Uterus (tissue), 4 donors: ENCODE results near the gene FCHSD2. TPM values are rescaled to one million over a fixed set of nuclear protein-coding genes. Genes with fewer than 3 reads are reported as not detected.
A peak's percentile ranks its signal among the peaks of the same experiment; 100 is the strongest.
"Not testable (repeated sequence)": the region's sequence is repeated elsewhere in the genome, so short reads cannot be mapped to it uniquely, and the experiment has no call there.

Experiments
- DNase-seq, 2 donors: peaks; one replicate each; pipeline ENCODE4 v3.0.0-alpha.2; 2019 to 2020
- H3K27ac ChIP-seq, 2 donors: fragments of 200-600 bp; sonication (generic); 1 replicate in 1 of 2; 2 replicates in 1 of 2; pipeline ENCODE4 v1.5.1; 2016 to 2018
- H3K27me3 ChIP-seq, 2 donors: fragments of 200-600 bp; sonication (generic); one replicate each; pipeline ENCODE4 v1.5.1; 2018 to 2019; ENCODE audit warnings: control low read depth in 1 of 2
- H3K36me3 ChIP-seq, 2 donors: fragments of 200-600 bp; sonication (generic); one replicate each; pipeline ENCODE4 v1.5.1; 2019; ENCODE audit warnings: control low read depth in 1 of 2
- H3K4me1 ChIP-seq, 2 donors: fragments of 200-600 bp; sonication (generic); one replicate each; pipeline ENCODE4 v1.5.1; 2018 to 2019; ENCODE audit warnings: control low read depth in 1 of 2
- H3K4me3 ChIP-seq, 2 donors: fragments of 200-600 bp; sonication (generic); 1 replicate in 1 of 2; 2 replicates in 1 of 2; pipeline ENCODE4 v1.5.1; 2018 to 2019; ENCODE audit warnings: mild to moderate bottlenecking in 1 of 2
- H3K9me3 ChIP-seq, 2 donors: fragments of 200-600 bp; sonication (generic); one replicate each; pipeline ENCODE4 v1.5.1; 2019; ENCODE audit warnings: control low read depth in 1 of 2
- CTCF ChIP-seq, 4 experiments: fragments of 200-600 bp in 2 of 4; fragments of 450-650 bp in 2 of 4; sonication (generic) in 2 of 4; IDR thresholded peaks; one replicate each; pipeline ENCODE4 v1.5.1; 2016 to 2019; ENCODE audit warnings: antibody characterized with exemption in 4 of 4, mild to moderate bottlenecking in 2 of 4, moderate library complexity in 1 of 4
- POLR2A ChIP-seq, 2 donors: fragments of 450-650 bp; IDR thresholded peaks; one replicate each; pipeline ENCODE4 v1.6.1; 2016; ENCODE audit warnings: antibody characterized with exemption in 2 of 2, mild to moderate bottlenecking in 1 of 2, moderate library complexity in 1 of 2
- intact Hi-C: fragments of 100-400 bp; cut with DNase I; formaldehyde crosslinking; loops from one replicate; pipeline ENCODE4 v1.15.1; 2023; ENCODE audit warnings: low total_unique reads
- total RNA-seq, 4 donors: library from RNA; depleted of rRNA in 3 of 4; stranded (reverse); fragments of >200 nt in 3 of 4; gene quantifications; one replicate each; pipeline versions ENCODE4 v1.1.0 to v1.2.4, GENCODE V29; 2014 to 2023
- donor health status: DM: yes; HTN: yes; CAD: no.

The FCHSD2 gene
- total RNA-seq, 4 donors from 2014 or later, result 13.6 to 73.9 (median 27.7) TPM

- H3K27ac ChIP-seq, result no peak overlapping the region
- no peaks in the 10 kb centered on the region for H3K27me3 ChIP-seq
- TF ChIP-seq POLR2A (IDR thresholded peaks at IDR 0.05) (no peak), CTCF (IDR thresholded peaks at IDR 0.05) (no peak)
These were observed 283.0 kb downstream of the FCHSD2 start for GRCh38 chr11:72859126-72859525.

DNA sequence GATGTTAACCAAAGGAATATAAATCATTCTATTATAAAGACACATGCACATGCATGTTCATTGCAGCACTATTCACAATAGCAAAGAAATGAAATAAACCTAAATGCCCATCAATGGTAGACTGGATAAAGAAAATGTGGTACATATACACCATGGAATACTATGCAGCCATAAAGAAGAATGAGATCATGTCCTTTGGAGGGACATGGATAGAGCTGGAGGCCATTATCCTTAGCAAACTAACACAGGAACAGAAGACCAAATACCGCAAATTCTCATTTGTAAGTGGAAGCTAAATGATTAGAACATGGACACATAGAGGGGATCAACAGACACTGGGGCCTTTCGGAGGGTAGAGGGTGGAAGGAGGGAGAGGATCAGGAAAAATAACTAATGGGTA lies 283.9 kb downstream of the FCHSD2 start:
- H3K27ac ChIP-seq, H3K36me3 ChIP-seq, H3K27me3 ChIP-seq, H3K4me1 ChIP-seq, intact Hi-C loops, DNase-seq, H3K9me3 ChIP-seq, H3K4me3 ChIP-seq: not testable (repeated sequence)

More at GRCh38 chr11:72859126-72859525, 283.0 kb downstream of the FCHSD2 start:
- no peak for DNase-seq
- intact Hi-C loops, result no loop called here
- Histone ChIP-seq H3K9me3 (no peaks in the 10 kb centered on the region), H3K36me3 (no peaks in the 10 kb centered on the region), H3K4me1 (peaks cover 0 to 2% of the 10 kb centered on the region in 2 donors), H3K4me3 (no peak overlapping the region)

- H3K27me3 ChIP-seq, result no peaks in the 10 kb centered on the region
- intact Hi-C loops, result no loop called here
- H3K9me3 ChIP-seq, result no peaks in the 10 kb centered on the region
- DNase-seq, result no peak
- no peaks in the 10 kb centered on the region for H3K36me3 ChIP-seq
- peak overlapping the region in 1 of 2 donors; percentile 34 for H3K27ac ChIP-seq
- no peak overlapping the region for H3K4me3 ChIP-seq
- H3K4me1 ChIP-seq, result no peaks in the 10 kb centered on the region
- no peak for TF ChIP-seq POLR2A (IDR thresholded peaks at IDR 0.05)
- peak in 1 of 4 experiments; percentile 27 for TF ChIP-seq CTCF (IDR thresholded peaks at IDR 0.05)
These were observed 285.4 kb downstream of the FCHSD2 start for GRCh38 chr11:72856551-72857345.

- no peaks in the 10 kb centered on the region for H3K4me1 ChIP-seq
- TF ChIP-seq CTCF (IDR thresholded peaks at IDR 0.05) (no peak), POLR2A (IDR thresholded peaks at IDR 0.05) (no peak)
- no peak for DNase-seq
- intact Hi-C loops, result no loop called here
- no peaks in the 10 kb centered on the region for H3K27me3 ChIP-seq
- no peak overlapping the region for H3K4me3 ChIP-seq
- H3K9me3 ChIP-seq, result no peaks in the 10 kb centered on the region
- H3K36me3 ChIP-seq, result no peaks in the 10 kb centered on the region
- H3K27ac ChIP-seq, result peak overlapping the region in 1 of 2 donors; percentile 34
These were observed 286.1 kb downstream of the FCHSD2 start for GRCh38 chr11:72856065-72856464.

DNA sequence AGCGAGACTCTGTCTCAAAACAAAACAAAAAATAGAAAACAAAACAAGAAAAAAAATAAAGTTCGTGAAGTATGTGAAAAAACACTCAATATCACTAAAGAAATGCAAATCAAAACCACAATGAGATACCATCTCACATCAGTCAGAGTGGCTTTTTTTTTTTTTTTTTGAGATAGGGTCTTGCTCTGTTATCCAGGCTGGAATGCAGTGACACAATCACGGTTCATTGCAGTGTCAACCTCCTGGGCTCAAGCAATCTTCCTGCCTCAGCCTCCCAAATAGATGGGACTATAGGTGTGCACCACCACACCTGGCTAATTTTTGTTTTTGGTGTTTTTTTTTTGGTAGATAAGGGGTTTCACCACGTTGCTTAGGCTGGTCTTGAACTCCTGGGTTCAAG lies 290.4 kb downstream of the FCHSD2 start:
- no peak for DNase-seq
- H3K27ac ChIP-seq, result no peak overlapping the region
- H3K4me3 ChIP-seq, result no peak overlapping the region
- no peaks in the 10 kb centered on the region for H3K9me3 ChIP-seq
- TF ChIP-seq CTCF (IDR thresholded peaks at IDR 0.05) (no peak), POLR2A (IDR thresholded peaks at IDR 0.05) (no peak)
- intact Hi-C loops, result no loop called here
- no peaks in the 10 kb centered on the region for H3K4me1 ChIP-seq
- no peaks in the 10 kb centered on the region for H3K27me3 ChIP-seq
- H3K36me3 ChIP-seq, result no peaks in the 10 kb centered on the region
